Upper lobe of right lung (tissue), 1 donor: ENCODE measurements around the gene DHRS9. TPM values are rescaled to one million over a fixed set of nuclear protein-coding genes. Genes with fewer than 3 reads are reported as not detected.

Source experiments
- ATAC-seq: fragments of 200-7000 bp; cut with Tn5 transposase; one replicate; pipeline ENCODE4 v1.9.1; 2020; ENCODE audit warnings: mild to moderate bottlenecking, moderate library complexity
- DNase-seq: peaks from one replicate; pipeline ENCODE4 v3.0.0-alpha.2; 2020
- H3K27ac ChIP-seq: fragments of 200-600 bp; one replicate; pipeline ENCODE4 v1.8.0; 2022
- H3K27me3 ChIP-seq: fragments of 200-600 bp; one replicate; pipeline ENCODE4 v1.8.0; 2022; ENCODE audit warnings: mild to moderate bottlenecking
- H3K36me3 ChIP-seq: fragments of 200-600 bp; one replicate; pipeline ENCODE4 v1.8.0; 2022
- H3K4me1 ChIP-seq: fragments of 200-600 bp; one replicate; pipeline ENCODE4 v1.8.0; 2022
- H3K4me3 ChIP-seq: fragments of 200-600 bp; one replicate; pipeline ENCODE4 v1.8.0; 2022; ENCODE audit warnings: mild to moderate bottlenecking
- H3K9me3 ChIP-seq: fragments of 200-600 bp; one replicate; pipeline ENCODE4 v1.8.0; 2022
- CTCF ChIP-seq: fragments of 200-600 bp; IDR thresholded peaks from one replicate; pipeline ENCODE4 v1.8.0; 2022; ENCODE audit warnings: antibody characterized with exemption
- intact Hi-C: fragments of 100-400 bp; cut with DNase I; formaldehyde crosslinking; loops from one replicate; pipeline ENCODE4 v1.11.0; 2022
- total RNA-seq: library from RNA; stranded (reverse); fragmentation: NEBNext Ultra II Directional; extraction: Animal tissue kit (Norgen Biotek cat#: 25700); gene quantifications from one replicate; pipeline ENCODE4 v1.2.1, GENCODE V29; 2021
- donor health status: DM: no; HTN: yes; CAD: no; lungs with severe emphysema.

The DHRS9 gene
- total RNA-seq, 1 donor from 2014 or later = 7.6 TPM

DNA sequence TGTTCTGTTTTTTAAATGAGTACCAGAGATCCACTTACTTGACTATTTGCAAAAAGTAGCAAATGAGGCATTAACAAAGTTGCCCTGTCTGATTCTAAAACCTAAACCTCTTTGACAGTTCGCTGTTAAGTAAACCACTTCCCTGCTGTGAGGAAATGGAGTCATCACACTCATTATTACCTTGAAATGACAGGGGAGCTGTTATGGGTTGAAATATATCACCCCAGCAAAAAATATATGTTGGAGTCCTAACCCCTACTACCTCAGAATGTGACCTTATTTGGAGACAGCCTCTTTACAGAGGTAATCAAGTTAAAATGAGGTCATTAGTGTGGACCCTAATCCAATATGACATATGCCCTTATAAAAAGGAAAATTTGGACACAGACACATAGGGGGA, 36.1 kb downstream of the DHRS9 start:
- no peak for ATAC-seq
- TF ChIP-seq CTCF = no peak
- no peak for DNase-seq
- peaks cover 12% of the 10 kb centered on the region for H3K4me1 ChIP-seq
- H3K4me3 ChIP-seq = no peak overlapping the region
- H3K27ac ChIP-seq = no peak overlapping the region
- no peaks in the 10 kb centered on the region for H3K36me3 ChIP-seq
- intact Hi-C loops = no loop called here
- no peaks in the 10 kb centered on the region for H3K9me3 ChIP-seq
- H3K27me3 ChIP-seq = no peaks in the 10 kb centered on the region

- DNase-seq (no peak), ATAC-seq (no peak)
Measured at GRCh38 chr2:169106134-169106533, 36.8 kb downstream of the DHRS9 start.

DNA sequence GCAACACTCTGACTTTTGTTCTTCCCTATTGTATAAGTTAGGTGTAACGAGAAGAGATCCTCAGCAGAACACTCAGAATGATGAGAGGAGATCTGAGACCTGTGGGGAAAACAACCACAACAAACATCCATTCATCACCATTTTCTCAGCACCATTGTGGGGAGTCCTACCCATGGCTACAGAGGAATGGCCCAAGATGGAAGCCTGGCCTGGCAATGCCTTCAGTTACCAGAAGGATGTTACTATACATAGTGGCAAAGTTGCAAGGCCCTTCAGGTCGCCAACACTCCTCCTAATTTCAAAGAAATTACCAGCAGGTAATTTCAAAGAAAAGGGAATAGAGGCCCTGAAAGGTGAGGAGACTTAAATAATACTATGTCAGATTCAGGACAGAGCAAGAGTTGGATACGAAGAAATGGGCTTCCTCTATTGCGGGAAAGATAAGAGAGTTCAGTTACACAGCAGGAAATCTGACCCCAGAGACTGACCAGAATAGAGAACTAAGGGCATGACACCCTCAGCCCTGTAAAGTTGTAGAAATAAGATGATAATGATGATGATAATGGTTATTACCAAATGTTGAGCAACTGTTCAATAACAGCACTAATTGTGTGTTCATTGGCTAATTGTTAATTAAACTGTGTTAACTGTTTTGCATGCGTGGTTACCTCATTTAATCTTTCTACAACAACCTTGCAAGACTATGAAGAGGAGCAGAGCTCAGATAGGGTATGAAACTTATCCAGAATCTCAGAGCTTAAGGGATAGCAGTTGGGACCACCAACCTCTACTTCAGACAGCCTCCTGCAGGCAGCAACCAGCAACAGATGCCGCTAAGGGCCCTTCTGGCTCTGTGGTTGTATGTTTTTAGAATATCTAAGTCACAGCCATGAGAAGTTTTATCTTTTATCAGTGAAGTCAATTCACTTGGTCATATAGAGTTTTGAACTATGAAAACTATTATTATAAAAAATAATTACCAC, 37.5 kb downstream of the DHRS9 start:
- no peak for TF ChIP-seq CTCF
- Histone ChIP-seq H3K4me1 (peaks cover 12% of the 10 kb centered on the region), H3K27ac (no peak overlapping the region), H3K4me3 (no peak overlapping the region), H3K27me3 (no peaks in the 10 kb centered on the region), H3K9me3 (no peaks in the 10 kb centered on the region), H3K36me3 (no peaks in the 10 kb centered on the region)
- no peak for DNase-seq
- intact Hi-C loops = no loop called here
- ATAC-seq = peak; percentile 59

More at GRCh38 chr2:169106134-169106533, 36.8 kb downstream of the DHRS9 start:
- TF ChIP-seq CTCF = no peak
- Histone ChIP-seq H3K36me3 (no peaks in the 10 kb centered on the region), H3K27ac (no peak overlapping the region), H3K9me3 (no peaks in the 10 kb centered on the region), H3K27me3 (no peaks in the 10 kb centered on the region), H3K4me3 (no peak overlapping the region), H3K4me1 (peaks cover 12% of the 10 kb centered on the region)
- intact Hi-C loops = no loop called here

DNA sequence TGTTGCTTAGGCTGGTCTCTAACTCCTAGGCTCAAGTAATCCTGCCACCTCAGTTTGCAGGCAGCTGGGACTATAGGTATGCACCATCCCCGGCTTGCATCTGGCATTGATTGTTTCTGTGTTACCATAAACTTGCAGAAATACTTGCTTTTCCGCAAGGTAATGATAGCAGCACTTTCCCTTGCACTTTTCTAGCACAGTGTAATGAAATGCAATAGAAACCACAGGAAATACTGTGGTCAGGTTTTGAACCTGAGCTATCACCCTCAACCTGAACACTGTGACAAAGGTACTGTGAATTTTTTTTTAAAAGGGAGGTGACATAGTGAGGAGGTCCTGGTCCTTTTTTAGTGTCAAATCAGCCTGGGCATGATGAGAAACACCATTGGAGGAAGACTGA, 38.3 kb downstream of the DHRS9 start:
- no peak overlapping the region for H3K27ac ChIP-seq
- intact Hi-C loops = no loop called here

GRCh38 chr2:169108099-169108884, 38.9 kb downstream of the DHRS9 start:
- H3K4me1 ChIP-seq = peaks cover 12% of the 10 kb centered on the region
- intact Hi-C loops = no loop called here
- no peak overlapping the region for H3K4me3 ChIP-seq
- no peak for ATAC-seq
- DNase-seq = no peak
- no peaks in the 10 kb centered on the region for H3K27me3 ChIP-seq
- no peak for TF ChIP-seq CTCF
- no peaks in the 10 kb centered on the region for H3K36me3 ChIP-seq
- no peaks in the 10 kb centered on the region for H3K9me3 ChIP-seq
- H3K27ac ChIP-seq = peak overlapping the region; percentile 6

More for the DNA sequence above, 38.3 kb downstream of the DHRS9 start:
- H3K36me3 ChIP-seq = no peaks in the 10 kb centered on the region
- H3K4me3 ChIP-seq = no peak overlapping the region
- no peak for DNase-seq
- no peak for TF ChIP-seq CTCF
- H3K27me3 ChIP-seq = no peaks in the 10 kb centered on the region
- peaks cover 12% of the 10 kb centered on the region for H3K4me1 ChIP-seq
- peak; percentile 17 for ATAC-seq
- H3K9me3 ChIP-seq = no peaks in the 10 kb centered on the region
